Cerebellar nuclear complex (tissue), 1 donor: Measurements from ENCODE around the gene MACROH2A1.
A peak's percentile ranks its signal among the peaks of the same experiment; 100 is the strongest.

Experiments used
- DNase-seq, 2 experiments: peaks; one replicate each; lab custom pipeline; 2025; lab: John Stamatoyannopoulos, UW

The MACROH2A1 gene

GRCh38 chr5:135355169-135355568 is 43.9 kb downstream of the MACROH2A1 start:
- no peak for DNase-seq

- peak in 1 of 2 experiments; percentile 17 for DNase-seq
Measured at GRCh38 chr5:135353952-135354721, 44.9 kb downstream of the MACROH2A1 start.

- DNase-seq = no peak
Measured at GRCh38 chr5:135350536-135350935, 48.5 kb downstream of the MACROH2A1 start.

GRCh38 chr5:135349886-135350285 is 49.1 kb downstream of the MACROH2A1 start:
- DNase-seq = no peak

- DNase-seq = no peak
Measured at GRCh38 chr5:135349451-135349850, 49.6 kb downstream of the MACROH2A1 start.

GRCh38 chr5:135348918-135349317 is 50.1 kb downstream of the MACROH2A1 start:
- DNase-seq = no peak

GRCh38 chr5:135347392-135347791 is 51.6 kb downstream of the MACROH2A1 start:
- DNase-seq = no peak

DNA sequence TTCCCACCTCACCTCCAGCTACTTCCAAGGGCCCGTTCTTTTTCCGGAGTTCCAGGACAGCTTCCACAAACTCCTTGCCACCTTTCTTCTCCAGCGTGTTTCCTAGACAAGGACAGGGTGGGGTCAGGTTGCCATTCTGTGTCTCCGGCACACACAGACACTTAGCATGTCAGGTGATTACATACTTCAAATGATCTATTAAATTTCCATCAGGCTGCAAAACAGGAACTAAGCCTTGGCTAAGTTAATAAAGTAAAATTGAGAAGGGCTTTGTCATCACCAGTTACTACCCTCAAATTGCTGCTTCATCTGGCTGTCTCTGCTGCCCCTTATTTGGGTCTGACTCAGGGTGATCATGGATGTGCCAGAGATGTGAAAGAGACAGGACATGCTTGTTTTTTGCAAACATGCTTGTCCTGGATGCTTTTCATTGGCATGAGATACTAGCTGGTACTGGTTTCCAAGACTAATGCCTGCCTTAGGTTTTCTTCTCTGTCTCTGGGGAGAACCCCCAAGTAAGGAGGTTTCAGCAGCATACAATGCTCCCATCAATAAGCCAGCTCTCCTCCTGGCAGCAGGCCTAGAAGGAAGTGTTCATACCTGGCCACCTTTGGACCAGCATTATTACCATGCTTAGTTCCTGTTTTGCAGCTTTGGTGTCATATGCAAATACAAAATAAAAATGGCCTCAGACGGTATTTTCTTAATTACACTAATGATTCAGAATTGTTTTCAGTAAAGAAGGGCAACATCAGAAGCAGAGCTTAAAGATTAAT is 52.9 kb downstream of the MACROH2A1 start:
- DNase-seq = no peak

GRCh38 chr5:135344349-135344748 is 54.7 kb downstream of the MACROH2A1 start:
- DNase-seq = no peak

DNA sequence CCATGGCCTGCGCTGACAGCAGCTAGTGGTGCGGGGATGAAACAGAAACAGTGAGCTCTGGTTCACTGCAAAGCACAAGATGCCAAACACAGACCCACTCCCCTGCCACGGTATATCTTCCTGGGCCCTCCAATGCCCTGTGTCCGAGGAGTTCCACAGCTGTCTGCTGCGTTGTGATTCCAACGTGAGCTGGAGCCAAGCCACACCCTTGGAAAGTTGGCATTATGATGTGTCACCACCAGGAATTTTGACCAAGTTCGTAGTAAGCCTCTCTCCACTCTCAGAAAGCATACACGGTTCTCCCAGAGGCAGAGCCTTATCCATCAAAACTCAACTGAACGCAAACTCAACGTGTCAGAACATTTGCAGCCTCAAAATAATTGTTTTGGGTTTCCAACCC is 55.6 kb downstream of the MACROH2A1 start:
- DNase-seq = no peak

DNA sequence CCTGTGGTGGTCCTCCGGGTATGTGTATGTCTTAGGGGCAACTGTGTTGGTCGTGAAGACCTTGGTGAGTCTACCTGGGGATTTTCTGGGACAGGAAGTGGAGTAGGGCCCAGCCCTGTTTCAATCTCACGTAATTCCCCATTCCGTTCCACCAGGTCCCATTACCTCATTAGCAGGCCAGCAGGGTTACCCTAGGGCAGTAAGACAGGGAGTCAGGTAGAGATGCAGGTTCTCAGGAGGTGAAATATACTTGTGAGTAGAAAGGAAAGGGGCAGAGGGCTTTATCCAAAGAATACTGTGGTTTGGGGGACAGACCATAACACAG is 56.5 kb downstream of the MACROH2A1 start:
- no peak for DNase-seq

DNA sequence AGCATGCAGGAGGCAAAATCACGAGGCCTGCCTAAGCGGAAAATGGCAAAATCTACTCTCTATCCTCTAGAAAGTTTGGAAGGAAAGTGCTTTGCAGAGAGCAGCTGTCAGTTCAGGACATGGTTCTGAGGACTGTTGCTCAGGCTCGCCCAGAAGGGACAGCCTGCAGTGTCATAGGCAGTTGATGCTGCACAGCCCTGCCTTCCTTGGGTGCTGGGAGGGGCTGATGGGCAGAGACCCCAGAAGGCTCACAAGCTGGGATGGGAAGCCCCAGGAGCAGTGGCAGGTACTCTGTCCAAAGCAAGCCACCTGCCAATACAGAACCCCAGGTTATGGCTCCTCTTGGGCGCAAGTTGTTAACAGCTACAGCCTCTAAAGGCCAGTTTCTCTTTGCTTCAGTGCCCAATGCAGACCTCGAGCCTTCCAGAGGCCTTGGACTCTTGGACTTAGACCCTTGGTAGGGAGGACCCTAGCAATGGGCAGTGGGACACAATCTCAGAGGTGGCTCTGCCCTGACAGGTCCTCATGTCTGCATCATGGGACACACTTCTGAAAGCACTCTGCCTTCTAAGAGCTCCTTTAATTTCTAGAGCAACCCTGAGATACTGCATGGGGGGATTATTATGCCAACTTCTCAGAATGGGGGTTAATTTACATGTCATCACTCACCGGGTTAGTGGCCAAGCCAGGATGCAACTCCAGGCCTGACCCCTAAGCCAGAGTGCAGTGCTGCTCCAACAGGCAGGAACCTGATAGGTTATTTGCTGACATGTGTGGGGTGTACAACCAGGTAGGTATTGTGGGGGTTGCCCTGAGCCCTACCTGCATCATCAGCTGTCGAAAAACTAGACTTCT is 57.1 kb downstream of the MACROH2A1 start:
- no peak for DNase-seq

GRCh38 chr5:135341016-135341666 is 57.9 kb downstream of the MACROH2A1 start:
- DNase-seq = no peak

- DNase-seq = no peak
Measured at GRCh38 chr5:135340568-135340967, 58.5 kb downstream of the MACROH2A1 start.

GRCh38 chr5:135339623-135340022 is 59.4 kb downstream of the MACROH2A1 start:
- no peak for DNase-seq

DNA sequence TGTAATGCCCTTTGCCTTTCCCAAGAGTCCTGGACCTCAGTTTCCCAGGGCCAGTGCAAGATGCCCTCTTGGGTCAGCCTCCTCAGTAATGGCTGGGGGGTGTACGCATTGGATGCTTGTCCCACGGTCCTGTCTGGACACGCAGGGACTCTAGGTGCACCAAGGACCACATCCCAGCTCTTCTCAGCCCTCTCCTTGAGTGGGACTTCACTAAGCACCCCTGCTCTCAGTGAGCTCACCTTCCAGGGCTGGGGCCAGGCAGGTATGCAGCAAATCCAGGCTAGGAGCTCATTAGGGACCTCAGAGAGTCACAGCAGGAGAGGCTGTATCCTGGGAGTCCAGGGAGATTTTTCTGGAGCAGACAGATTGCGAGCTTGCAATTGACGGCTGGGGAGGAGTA is 59.8 kb downstream of the MACROH2A1 start:
- no peak for DNase-seq

DNA sequence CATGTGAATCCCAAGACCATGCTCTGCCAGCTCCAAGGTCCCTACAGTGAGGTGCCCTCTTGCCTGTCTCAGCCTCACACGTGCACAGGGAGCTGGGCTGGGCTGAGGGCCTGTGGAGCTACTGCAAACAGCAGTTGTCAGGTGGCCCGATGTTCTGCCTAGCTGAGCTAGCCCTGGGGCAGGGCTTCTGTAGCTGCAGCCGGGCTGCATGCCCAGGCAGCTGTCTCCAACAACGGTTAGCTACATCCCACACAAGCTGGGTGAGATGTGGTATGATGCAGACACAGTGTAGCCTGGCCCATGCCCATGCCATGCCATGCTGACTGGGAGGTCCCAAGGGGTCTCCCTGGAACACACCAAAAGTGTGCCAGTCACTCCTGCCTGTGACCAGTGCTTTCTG is 62.0 kb downstream of the MACROH2A1 start:
- no peak for DNase-seq

DNA sequence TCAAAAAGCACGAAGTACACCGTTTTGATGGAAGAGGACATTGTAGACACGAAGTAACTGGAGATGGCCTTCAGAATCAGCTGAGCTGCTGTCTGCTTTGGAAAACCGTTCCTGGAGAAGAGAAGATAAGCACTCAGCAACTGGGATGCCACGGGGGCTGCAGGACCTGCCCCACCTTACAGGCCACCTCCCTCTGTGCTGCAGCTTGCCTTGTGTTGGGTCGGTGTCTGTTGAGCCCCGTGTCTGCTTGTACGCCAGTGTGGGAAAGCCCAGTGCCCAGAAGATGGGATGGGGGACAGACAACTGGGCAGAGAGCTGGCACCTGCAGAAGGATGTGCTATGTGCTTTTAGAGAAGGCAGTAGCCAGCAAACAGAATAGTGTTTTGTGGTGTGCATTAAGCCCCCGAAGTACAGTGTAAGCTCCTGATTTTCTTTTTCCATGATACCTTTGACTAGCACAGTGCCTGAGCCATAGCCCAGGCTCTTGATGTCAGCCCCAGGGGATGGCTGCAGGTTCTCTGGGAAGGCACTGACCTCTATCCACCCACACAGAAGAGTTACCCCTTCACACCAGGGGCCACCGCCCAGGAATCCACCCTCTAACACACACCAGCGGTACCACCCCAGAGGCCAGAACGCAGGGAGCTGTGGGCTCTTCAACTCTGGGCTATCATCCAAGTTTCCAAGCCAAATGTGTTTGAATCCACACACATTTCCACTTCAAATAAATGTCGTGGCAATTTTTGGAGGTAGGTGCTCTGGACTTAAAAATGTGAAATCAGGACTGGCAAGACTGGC is 63.8 kb downstream of the MACROH2A1 start:
- DNase-seq = no peak

DNA sequence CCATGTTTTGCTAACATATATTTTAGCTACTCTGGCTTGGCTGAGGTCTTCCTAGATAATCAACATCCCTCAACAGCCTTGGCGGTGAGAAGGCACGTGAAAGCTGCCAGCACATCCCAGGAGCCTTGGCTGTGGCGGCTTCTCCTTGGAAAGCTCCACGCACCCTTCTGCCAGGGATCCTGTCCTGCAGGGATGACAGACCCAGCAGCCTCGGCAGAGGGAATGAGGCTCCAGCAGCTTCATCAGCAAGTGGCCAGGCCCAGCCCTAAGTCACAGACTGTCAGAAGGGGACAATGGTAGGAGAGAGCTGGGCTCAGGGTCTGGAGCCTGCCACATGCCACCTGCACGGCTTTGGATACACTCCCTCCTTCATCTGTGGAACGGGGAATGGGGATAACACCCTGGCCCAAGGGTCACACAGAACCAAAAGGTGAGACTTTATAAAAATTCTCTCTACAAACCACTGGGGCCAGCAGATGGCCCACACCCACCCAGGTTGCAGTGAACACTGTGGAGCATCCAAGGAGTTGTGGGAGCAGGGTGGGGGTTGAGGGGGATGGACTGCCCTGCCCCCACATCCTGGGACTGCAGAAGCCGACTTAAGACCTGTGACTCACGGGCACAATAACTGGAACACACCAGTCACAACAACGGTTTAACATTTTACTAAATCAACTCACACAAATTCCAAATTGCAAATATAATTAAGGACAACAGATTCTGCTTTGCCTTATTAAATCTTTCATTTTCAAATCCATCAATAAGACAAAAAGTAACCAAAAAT is 65.1 kb downstream of the MACROH2A1 start:
- peak; percentile 36 to 64 for DNase-seq

DNA sequence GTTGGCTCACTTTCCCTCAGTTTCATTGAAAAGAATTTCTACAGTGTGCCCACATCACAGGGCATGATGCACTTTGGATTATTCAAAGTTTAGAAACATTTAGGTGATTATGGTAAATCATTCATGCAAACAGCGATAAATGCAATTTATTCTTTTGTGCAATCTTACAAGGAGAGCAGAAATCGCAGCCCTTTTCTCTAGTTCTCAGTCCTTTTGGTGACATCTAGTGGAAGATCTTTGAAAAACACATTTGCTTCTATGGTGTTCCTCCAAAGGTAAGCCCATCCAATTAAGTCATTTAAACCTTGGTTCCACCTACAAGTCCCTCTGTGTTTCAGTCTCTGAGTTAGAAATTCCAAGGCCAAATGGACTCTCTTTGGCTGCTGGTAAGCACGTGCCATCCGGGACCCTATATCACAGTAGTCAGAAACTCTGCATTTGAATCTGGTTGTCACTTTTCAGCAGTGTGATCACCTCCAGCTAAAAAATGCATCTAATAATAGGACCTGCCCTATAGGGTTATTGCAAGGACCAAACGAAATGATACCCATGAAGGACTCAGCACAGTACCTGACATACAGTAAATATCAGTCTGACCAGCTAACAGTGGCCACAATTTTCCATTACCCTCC is 66.4 kb downstream of the MACROH2A1 start:
- DNase-seq = no peak
